Measurements from ENCODE around the gene RPS6KA5. TPM values are rescaled to one million over a fixed set of nuclear protein-coding genes. Genes with fewer than 3 reads are reported as not detected.
A peak's percentile ranks its signal among the peaks of the same experiment; 100 is the strongest.
"Not testable (repeated sequence)": the region's sequence is repeated elsewhere in the genome, so short reads cannot be mapped to it uniquely, and the experiment has no call there.

Gene RPS6KA5
- polyA plus RNA-seq, 1 donor: 5.6 TPM

DNA sequence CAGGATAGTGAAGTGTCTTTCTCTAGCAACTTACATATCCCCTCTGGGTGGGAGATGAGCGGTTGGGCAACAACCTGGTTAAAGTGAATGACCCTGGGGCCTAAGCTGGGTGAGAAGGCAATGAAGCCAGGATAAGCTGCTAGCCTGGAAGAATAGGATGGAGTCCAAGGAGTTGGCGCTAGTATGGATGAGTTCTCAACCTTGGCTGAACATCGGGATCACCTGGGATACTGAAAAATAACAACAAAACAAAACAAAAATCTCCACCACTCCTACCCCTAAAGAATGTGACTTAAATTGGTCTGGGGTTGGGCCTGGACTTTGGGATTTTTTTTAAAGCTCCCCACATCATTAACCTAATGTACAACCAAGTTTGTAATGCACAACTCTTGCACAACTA is 4.8 kb upstream of the RPS6KA5 start:
- DNase-seq: peak; percentile 65

DNA sequence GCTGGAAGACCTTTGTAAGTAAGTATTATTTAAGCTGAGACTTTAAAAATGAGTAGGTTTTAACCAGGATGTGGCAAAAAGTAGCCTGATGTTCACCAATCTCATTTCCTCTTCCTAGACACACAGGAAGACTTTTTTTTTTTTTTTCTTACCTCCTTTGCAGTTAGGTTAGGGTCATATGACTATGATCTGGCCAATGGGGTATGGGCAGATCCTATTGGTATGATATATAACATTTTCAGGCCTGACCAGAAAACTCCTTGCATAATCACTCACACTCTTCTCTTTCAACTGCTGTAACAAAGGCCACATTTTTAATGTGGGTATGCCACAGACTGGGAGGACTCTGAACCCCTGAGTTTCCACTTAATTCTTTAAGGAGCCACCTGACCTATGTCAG is 2.7 kb upstream of the RPS6KA5 start:
- DNase-seq: no peak

DNA sequence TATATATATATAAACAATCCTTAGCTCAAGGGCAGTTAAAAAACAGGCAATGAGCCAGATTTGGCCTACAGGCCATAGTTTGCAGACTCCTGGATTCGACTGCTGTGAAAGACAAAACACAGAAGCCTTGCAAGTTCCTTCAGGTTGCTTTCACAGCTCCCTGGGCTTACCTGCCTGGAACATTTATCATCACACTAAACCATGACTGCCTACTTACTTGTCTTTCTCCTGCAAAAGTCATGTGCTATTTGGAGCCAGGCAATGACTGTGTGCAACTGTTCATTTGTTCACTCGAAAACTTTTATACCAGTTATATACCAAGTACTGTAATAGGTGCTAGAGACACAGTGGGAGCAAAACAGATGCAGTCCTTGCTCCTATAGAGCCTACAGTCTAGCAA is 2.2 kb upstream of the RPS6KA5 start:
- DNase-seq: no peak

DNA sequence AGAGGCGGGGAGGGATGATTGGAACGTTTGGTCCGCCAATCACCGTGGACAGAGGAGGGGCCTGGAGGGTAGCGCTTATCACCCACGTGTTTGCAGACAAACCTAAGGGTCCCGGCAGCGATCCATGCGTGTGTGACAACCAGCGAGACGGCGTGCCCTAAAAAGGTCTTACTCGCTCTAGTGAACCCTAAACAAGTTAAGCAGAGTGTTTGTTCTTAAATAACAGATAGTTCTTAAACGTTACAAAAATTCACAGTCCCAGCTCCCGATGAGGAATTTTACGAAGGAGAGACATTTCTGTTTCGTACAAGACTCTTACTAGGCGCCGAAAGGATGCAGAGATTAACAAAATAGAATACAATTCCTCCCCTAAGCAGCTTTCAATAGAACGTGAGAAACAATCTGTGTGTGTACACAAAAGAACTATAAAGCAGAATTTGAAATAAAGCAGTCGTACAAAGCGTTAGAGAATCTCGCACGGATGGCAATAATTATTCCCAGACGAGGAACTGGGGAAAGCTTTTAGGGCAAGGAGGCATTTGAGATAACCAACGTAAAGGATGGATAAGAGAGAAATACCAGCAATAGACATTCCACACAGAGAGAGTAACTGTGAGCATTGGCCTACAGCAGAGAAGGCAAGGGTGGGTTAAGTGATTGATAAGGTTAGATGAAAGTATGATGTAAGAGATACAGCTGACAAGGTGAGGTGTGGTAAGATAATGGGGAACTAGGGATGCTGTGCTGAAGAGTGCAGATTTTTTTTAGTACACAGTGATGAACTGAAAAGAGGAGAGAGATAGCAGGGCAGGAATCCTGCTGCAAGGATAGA is 831 bp upstream of the RPS6KA5 start:
- no peak for DNase-seq

DNA sequence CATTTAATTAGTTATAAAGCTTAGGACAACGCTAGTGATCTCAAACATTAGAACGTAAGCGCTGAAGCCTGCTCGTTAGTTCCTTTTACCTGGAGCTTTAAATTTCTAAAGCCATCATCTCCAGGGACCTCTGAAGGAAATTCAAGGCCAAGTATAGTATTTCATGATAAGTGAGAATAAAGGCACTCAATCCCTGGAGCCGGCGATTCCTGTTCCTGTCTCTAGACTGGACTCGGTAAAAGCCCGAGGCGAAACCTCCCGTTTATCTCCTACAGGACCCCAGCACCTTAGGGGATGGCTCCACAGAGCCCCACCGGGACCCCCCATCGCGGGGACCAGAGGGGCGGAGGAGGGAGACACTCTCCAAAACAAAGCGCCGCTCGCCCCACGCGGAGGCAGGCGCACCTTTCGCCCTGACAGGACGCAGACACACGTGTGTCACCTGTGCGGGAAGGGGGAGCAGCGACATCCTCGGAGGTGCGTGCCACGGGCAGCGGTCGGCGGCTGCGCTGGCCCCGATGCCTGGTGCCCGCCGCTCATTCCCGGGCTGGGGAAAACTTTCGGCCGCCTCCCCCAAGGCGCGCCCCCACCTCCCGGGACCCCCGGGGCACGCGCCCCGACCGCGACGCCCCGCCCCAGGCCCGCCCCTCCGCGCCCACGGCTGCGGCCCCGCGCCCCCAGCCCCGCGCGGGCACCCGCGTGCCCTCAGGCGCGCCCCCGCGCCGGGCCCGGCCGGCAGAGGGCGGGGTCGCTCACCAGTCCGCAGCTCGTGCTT is 678 bp downstream of the RPS6KA5 start:
- DNase-seq: peak; percentile 69

DNA sequence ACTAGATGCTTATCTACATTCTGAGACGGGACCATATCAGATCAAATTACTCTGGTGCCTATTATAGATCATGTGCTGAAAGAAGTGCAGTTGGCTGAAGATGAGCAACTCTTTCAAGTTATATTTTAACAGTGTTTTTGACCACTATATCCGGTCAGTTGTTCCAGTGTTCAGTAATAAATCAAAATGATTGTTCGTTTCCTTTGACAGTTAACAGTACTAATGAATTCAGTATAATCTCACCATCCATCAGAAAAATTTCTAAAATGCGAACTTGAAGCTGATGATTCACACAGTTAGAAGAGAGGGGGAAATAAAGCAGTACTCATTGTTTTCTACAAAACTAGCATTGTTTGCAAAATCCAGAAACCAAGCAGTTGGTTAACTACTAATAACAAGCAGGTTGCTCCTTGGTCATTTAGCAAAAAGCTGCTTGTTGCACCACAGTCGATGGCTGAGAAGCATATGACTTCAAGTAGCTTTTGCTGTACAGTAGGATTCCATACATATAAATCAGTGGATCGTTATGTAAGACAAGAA is 2.3 kb downstream of the RPS6KA5 start:
- DNase-seq: no peak

DNA sequence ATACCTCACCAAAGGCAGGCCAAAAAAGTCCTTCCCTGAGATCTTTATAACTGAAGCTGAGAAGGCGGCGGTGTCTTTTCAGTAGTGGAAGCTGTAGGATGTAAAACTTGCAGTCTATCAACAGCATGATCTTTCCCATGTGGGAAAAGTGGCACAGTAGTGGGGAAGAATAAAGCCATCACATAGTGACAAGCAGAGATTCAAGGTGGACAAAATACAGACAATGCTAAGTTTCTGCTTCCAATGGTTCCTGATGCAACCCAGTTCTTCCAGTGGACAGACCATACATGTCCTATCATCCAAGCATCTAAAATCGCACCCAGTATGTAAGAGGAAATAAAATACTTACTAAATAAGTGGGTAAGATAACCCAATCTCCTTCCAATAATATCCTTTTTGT is 4.1 kb downstream of the RPS6KA5 start:
- DNase-seq: no peak

DNA sequence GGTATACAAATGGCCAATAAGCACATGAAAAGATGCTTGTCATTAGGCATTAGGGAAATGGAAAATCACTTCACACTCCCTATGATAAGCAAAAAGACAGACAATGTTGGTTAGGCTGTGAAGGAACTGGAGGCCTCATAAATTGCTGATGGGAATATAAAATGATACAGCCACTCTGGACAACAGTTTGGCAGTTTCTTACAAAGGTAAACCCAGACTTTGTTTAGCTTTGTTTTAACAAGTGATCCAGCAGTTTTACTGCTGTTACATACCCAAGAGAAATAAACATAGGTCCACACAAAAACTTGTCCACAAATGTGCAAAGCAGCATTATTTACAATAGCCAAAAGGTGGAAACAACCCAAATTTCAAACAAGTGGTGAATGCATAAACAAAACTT is 5.4 kb downstream of the RPS6KA5 start:
- no peak for DNase-seq

DNA sequence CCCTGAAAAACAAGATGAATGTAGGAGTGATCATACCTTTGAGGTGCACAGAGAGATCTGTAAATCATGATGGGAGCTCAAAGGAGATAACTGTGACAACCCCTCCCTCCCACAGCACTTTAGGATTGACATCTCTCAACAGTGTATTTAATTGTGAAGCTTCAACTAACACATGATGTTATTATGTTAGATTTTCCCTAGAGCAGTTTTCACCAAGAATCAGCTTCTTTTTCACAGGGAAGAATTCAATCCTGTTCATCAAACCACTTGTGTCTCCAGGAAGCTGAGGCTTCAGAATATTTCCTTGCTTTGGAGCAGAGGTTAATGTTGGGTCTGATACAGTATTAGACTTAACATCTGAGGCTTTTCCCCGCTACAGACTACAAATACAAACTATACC is 11.8 kb downstream of the RPS6KA5 start:
- DNase-seq: no peak

DNA sequence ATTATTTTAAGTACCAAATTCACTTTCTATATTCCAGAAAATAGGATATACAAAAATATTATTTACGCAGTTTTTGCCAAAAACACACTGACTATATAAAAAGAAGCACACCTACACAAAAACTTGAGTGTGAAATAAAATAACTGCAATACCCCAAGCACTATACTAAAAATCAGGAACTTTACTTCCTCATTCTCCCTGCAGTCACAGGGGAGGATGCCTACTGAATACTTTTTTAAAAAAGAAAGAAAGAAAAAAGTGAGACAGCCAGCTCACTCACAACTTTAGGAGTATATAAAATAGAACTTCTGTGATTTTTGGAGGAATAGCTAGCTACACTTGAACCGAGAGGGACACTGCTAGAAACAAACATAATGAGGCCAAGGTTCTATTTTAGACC is 12.2 kb downstream of the RPS6KA5 start:
- no peak for DNase-seq

DNA sequence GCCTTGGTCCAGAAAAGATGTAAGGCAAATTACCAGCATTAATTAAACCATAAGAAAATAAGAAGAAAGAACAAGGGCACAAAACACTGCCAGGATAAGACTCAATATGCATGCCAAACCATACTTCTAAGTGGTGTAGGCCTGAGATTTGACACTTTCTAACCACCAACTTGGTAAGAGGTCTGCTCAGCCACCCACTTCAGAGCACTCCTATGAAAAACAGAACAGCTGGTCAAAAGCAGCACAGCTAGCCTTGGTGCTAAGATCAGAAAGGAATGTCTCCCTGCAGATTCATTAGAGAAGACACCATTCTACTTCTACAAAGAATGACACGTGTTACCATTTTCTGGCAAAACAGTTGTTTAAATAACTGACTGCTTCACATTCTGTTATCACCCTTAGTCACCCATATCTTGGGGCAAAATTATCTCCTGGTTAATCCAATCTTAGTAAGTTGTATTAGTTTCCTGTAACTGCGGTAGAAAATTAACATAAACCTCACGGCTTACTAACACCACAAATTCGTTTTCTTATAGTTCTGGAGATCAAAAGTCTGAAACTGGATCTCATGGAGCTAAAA is 13.2 kb downstream of the RPS6KA5 start:
- DNase-seq: no peak

DNA sequence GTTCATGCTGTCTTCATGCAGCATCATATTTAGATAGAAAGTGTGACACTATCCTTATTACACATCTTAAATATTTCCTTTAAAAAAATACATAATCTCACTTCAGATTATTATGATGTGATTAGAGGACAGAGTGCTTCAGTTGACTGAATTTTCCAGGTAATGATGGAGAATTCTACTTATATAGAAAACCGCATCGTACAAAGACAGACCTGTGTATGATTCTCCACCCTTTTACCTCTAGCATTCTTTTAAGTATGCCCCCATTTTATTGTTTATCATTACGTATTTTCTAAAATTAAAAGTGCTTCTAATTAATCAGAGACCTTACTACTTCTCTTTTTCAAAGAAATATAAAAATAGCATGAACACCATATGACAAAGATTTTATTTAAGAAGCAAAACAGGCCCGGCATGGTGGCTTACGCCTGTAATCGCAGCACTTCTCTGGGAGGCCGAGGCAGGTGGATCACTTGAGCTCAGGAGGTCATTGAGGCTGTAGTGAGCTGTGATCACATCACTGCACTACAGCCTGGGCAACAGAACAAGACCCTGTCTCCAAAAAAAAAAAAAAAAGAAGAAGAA is 13.9 kb downstream of the RPS6KA5 start:
- DNase-seq: no peak

DNA sequence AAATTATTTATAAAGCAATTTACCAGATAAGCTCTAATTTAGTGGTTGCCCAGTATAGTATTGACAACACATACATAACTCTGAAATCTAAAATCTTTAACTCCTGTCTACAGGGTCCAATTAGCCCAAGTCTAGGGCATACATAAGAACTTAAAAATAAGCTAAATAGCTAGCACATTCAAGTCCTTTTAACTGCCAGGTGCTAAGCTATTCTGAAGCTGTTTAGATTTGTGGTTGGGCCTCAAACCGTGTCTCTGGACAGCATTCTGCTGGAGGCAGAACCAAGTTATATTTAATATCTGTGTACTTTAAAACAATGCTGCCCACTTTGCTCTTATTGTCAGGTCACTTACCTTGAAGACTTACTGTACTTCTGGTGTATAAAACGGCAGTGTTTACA is 19.0 kb downstream of the RPS6KA5 start:
- no peak for DNase-seq

DNA sequence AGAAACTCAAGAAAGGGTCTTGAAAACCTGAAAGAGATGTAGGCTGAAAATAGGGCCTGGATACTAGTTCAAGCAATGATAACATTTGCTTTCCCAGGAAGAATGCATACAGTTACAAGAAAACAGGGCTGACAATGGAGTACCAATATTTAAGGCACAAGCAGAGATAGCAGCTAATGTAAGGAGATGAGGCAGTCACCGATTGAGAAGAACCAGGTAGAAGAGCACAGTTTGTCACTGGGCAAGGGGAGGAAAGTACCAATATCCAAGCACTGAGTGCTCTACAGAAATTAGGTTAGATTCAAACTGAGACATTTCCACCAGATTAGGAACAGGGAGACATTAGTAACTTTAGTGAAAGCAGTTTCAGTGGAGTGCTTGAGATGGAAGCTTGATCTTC is 19.9 kb downstream of the RPS6KA5 start:
- no peak for DNase-seq

DNA sequence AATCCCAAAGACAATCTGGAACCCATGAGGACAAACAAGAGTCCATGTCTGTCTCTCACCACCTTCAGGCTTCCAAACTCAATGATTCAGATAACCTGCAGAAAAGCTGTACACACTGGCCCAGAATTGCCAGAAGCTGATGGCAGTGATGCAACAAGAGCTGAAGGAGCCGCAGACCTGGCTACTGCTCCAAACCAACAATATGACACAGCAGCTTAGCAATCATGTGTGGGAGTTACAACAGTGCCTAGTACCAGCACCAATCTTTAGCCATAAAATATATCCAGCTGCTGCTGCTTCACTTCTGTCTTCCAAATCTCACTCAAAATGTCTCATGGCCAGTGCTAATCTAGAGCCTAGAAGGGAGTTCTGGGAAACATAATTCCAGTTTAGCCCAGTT is 22.0 kb downstream of the RPS6KA5 start:
- DNase-seq: no peak

DNA sequence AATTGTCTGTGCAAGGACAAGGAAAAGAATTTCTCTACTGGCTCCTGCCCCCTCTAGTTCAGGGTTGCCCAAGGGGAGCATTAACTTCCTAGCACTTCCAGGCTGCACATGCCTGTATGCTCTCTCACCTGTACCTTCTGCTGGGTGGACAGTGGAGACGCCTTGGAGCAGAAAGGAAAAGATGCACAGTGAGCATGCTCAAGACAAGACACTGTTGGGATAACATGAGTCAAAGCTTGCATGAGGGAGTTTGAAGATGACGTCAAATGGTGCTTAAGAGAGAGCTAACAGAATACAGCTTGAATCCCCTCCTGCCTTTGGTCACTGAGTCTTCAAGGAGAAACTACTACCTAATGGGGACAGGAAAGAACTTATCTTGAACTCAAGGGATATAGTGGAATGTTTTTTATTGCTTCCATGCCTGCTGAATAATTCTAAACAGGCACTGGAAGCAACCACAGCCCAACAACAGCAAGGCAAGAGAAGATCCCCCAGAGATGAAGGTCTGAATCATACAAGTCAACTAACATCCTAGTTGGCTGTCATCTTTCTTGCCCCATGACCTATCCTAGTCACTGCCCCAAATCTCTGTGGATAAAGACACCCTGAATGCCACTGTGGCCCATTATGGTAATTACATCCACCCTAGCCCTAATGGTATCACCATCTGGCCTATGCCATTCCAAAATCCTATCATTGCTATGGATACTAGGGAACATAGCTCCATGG is 23.5 kb downstream of the RPS6KA5 start:
- no peak for DNase-seq

DNA sequence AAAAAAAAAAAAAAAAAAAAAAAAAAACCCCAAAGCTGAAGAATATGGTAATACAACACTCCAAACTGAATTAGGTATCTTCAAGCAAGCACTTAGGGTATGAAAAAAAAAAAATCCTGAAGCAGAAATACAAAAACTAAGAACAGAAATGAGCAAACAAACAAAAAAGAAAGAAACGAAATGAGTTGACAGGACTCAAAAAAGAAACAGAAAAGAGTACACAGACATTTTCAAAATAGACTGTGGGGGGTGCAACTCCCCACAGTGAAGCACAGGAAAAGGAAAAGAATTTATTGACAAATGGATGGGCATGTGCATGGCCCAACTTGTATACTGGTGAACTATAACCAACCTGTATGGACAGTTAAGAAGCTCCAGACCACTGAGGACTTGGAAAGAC is 24.6 kb downstream of the RPS6KA5 start:
- no peak for DNase-seq

DNA sequence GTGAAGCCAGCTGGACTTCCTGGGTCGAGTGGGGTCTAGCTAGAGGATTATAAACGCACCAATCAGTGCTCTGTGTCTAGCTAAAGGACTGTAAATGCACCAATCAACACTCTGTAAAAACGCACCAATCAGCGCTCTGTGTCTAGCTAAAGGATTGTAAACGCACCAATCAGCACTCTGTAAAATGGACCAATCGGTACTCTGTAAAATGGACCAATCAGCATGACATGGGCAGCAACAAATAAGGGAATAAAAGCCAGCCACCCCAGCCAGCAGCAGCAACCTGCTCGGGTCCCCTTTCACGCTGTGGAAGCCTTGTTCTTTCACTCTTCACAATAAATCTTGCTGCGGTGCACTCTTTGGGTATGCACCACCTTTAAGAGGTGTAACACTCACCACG is 26.1 kb downstream of the RPS6KA5 start:
- DNase-seq: not testable (repeated sequence)

DNA sequence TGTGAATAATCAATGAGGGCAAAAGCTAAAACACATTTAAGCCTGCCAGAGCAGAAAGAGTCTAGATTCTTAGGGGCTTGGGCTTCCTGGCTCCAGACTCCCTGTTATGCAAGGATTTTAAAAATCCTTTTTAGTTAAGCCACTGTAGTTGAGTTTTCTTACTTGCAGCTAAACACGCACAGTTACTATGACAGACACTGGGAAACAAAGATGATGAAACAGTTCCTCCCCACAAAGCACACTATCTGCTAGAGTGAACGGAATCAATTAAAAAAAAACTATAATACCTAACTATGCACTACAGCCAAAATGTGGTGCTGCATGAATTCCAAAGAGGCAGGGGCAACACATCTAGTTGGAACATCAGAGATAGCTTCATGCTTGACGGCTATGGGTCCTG is 28.2 kb downstream of the RPS6KA5 start:
- no peak for DNase-seq

DNA sequence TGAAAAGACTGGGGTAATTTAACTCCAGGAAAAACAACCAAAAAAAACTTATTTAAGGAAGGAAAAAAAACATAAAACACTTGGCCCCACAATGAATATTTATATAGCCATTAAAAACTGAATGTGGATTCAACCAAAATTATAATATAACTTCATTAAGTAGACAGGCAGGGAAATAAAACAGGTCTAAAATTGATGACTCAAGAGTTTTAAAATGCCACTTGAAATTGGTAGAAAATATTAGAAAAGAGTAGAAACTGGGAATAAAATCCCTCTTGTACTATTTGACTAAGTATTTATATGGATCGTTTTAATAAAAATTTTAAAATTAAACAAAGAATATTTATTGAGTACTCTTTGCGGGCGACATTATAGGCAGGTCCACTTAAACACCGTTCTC is 28.8 kb downstream of the RPS6KA5 start:
- DNase-seq: no peak

DNA sequence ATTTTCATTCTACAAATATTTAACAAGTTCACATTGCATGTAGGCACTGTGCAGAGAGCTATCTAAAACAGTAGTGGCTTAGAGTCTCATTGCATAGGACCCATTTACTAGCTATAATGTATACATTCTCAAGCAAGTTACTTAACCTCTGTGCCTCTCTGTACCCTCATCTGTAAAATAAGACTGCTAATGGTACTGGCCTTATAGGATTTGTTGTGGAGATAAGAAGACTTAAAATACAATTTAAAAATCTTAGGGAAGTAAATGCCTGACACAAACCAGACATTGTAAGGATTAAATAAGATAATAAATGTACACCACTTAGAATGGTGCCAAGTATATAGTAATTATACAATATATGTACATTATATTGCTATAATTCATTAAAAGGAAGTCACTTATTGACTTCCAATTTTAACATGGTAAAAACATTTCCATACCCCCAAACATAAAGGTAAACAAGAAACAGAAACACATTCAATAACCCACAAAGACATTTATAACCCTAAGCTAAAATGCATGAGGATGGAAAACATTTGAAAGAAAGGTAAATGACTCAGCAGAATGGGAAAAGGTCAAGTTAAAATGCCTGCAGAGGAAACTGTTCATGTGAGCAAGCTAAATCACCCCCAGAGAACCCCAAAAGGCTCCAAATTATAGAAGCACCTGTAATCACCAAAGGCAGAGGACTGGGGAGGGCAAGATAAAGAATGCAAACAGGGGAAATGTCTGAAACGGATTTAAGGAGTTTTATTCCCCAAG is 30.8 kb downstream of the RPS6KA5 start:
- no peak for DNase-seq

DNA sequence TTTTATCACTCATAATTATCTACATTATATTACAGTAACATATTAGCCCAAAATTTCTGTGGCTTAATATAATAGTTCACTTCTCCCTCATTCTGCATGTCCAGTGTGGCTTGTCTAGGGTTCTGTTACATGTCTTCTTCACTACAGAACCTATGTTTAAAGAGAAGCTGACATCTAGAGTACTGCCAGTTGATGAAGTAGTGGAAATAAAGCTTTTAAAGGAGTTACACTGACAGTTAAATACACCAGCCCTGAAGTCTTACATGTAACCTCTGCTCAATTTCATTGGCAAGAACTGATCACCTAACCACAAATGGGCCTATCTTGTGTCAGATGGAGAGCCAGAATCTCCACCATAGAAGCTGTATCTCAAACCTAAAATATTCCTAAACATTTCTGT is 32.9 kb downstream of the RPS6KA5 start:
- no peak for DNase-seq

All from hindlimb muscle (tissue), 1 donor.